VCaP (cell line): ENCODE results near the gene TMEM91.
A peak's percentile ranks its signal among the peaks of the same experiment; 100 is the strongest.

Experiments used
- H3K27ac ChIP-seq: fragments of 450-650 bp; 2 replicates; pipeline ENCODE4 v1.5.1; 2017
- TF ChIP-seq, protein P1 (sequence below): fragments of 450-650 bp; conservative IDR thresholded peaks from 2 replicates; pipeline ENCODE4 v1.5.1; 2017; ENCODE audit warnings: mild to moderate bottlenecking, moderate library complexity

TMEM91 gene

DNA sequence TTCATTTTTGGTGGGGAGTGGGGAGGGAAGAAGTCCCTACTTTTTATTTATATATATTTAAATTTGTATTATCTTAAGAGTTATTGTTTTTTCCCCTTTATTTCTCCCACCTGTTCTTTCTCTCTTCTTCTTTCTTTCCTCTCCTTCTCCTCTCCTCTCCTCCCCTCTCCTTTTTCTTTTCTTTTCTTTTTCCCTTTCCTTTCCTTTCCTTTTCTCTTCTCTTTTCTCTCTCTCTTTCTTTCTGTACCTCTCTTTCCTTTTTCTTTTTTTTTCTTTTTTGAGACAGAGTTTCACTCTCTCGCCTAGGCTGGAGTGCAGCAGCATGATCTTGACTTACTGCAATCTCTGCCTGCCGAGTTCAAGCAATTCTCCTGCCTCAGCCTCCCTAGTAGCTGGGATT, 23.2 kb downstream of the TMEM91 start:
- TF ChIP-seq, protein P1, sequence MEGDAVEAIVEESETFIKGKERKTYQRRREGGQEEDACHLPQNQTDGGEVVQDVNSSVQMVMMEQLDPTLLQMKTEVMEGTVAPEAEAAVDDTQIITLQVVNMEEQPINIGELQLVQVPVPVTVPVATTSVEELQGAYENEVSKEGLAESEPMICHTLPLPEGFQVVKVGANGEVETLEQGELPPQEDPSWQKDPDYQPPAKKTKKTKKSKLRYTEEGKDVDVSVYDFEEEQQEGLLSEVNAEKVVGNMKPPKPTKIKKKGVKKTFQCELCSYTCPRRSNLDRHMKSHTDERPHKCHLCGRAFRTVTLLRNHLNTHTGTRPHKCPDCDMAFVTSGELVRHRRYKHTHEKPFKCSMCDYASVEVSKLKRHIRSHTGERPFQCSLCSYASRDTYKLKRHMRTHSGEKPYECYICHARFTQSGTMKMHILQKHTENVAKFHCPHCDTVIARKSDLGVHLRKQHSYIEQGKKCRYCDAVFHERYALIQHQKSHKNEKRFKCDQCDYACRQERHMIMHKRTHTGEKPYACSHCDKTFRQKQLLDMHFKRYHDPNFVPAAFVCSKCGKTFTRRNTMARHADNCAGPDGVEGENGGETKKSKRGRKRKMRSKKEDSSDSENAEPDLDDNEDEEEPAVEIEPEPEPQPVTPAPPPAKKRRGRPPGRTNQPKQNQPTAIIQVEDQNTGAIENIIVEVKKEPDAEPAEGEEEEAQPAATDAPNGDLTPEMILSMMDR, result no peak

DNA sequence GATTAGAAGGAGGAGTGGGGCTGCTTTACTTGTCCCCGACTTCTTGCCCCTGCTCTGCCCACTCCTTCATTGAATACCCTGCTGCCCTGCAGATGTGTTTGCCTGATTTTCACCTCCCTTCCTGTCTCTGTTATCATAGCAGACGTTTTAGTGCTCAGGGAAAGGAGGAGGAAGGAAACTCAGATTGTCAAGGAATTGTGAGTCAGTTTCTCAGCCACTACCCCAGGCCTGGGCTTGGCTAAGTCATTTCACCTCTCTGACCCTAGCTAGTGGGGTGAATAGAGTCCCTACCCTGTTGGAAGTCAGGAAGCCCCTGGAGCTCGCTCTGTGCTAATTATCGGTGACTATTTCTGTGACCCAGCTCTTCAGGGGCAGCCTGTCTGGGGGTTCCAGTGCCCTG, 25.1 kb downstream of the TMEM91 start:
- TF ChIP-seq, protein P1, result no peak
- no peak overlapping the region for H3K27ac ChIP-seq

More for the DNA sequence above, 23.2 kb downstream of the TMEM91 start:
- no peak overlapping the region for H3K27ac ChIP-seq

DNA sequence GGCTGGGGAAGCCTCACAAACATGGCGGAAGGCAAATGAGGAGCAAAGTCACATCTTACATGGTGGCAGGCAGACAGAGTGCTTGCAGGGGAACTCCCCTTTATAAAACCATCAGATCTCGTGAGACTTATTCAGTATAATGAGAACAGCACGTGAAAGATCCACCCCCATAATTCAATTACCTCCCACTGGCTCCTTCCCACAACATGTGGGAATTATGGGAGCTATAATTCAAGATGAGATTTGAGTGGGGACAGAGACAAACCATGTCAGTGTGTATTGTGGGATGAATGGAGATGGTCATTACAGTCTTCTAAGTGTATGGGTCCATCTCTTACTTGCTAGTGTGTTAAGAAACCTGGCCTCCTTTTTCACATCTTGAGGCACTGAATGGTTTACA, 25.7 kb downstream of the TMEM91 start:
- TF ChIP-seq, protein P1, result no peak
- H3K27ac ChIP-seq, result no peak overlapping the region

DNA sequence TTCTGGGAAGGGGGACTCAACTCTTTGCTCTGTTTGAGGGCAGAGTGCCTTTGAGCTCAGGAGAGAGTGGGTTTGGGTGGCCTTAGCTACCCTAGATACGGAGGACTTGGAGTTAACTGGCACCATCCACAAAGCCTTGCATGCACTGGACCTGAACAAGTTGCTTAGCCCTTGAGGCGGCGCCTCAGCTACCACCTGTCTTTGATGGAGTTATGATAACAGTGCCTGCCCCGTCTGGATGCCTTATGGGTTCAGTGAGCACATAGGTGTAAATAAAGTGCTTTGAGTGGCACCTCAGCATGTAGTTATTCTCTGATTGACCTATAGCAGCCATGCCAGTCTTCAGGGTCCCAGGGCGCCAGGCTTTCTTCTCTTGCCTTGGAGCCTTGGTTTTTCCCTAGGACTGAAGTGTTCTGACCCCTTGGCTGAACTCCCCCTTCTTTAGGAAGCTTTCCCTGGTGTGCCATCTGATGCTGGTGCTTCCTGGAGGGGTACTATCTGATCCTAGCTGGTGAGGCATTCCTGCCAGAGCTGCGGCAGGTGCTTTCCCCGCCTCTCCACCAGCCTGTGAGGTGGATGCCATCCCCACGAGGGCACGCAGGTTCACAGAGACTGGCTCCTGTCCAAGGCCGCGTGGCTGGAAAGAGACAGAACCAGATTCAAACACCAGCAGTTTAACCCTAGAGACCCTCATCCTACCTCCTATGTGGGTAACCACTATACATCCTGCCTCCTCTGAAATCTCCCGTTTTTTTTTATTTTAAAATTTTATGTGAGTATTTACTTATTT, 27.0 kb downstream of the TMEM91 start:
- TF ChIP-seq, protein P1, result no peak
- peak overlapping the region; percentile 19; the same call in 1 of the 2 replicates for H3K27ac ChIP-seq

DNA sequence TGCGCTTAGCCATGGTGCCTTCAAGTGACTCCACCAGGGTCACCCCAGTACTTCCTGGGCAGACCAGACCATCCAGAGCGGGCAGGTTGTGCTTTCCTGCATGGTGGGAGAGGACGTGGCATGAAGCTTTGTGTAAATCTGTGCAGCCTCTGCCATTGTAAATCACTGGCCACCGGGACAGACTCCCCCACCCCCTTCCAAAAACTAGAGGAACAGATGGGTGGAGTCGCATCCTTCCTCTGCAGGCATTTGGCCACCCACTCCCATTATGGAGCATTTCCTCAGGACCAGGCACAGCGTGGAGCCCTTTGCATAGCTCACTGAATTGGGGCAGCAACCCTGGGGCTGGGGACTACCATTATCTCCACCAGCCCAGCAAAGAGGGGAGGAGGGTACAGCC, 29.4 kb downstream of the TMEM91 start:
- H3K27ac ChIP-seq, result no peak overlapping the region
- TF ChIP-seq, protein P1, result no peak

DNA sequence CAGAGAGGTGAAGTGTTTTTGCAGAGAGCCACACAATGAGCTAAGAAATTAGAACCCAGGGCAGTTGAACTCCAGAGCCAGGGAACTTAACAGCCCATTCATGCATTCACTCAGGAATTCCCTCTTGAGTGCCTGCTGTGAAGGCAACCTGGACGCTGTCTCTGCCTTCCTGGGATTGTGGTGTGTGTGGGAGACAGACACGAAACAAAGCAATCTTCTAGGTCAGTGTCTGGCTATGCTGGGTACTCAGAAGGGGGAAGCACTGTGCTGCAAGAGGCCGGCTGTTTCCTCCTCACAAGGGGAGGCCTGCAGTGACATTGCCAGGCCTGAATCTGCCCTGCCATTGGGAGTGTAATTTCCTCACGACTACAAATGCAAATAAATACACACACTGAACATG, 30.9 kb downstream of the TMEM91 start:
- H3K27ac ChIP-seq, result no peak overlapping the region
- TF ChIP-seq, protein P1, result no peak

DNA sequence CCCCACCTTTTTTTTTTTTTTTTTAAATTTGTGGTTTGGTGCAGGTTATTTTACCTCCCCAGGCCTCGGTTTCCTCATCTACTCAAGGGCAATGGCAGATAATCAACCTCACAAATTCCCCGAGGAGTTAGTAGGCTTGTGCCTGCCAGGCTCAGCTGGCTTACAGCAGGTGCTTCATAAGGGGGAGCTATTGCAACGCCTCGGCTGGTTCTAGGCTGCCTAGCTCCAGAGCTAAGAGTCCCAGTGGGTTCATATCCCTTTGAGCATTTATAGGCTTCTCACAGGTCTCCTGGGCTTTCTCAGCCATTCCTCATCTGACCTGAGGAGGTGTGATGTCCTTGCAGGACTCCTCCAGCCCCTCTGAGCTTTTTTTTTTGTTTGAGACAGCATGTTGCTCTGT, 31.9 kb downstream of the TMEM91 start:
- H3K27ac ChIP-seq, result no peak overlapping the region; the same call in 1 of the 2 replicates
- TF ChIP-seq, protein P1, result no peak

DNA sequence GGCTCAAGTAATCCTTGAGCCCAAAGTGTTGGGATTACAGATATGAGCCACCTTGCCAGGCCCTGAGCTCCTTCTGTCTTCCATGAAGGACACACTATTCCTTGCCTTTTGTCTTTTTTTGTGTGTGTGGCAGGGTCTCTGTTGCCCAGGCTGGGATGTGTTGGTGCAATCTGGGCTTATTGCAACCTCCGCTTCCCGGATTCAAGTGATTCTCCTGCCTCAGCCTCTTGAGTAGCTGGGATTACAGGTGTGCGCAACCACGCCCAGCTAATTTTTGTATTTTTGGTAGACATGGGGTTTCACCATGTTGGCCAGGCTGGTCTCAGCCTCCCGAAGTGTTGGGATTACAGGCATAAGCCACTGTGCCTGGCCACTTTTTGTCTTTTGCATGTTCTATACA, 32.5 kb downstream of the TMEM91 start:
- peak overlapping the region; percentile 42 for H3K27ac ChIP-seq
